Loucy (cell line): ENCODE measurements around the gene DIDO1.

Experiments used
- H2AFZ ChIP-seq: fragments of 200-600 bp; sonication (generic); 2 replicates; pipeline ENCODE4 v1.6.0; 2016; ENCODE audit warnings: antibody characterized with exemption, mild to moderate bottlenecking, low read length, moderate library complexity
- H3F3A ChIP-seq: fragments of 200-600 bp; 2 replicates; pipeline ENCODE4 v1.6.0; 2016; ENCODE audit warnings: antibody characterized with exemption, low read depth, mild to moderate bottlenecking
- H3K27me3 ChIP-seq: fragments of 200-600 bp; sonication (generic); 2 replicates; pipeline ENCODE4 v1.6.1; 2014; ENCODE audit warnings: low read length, mild to moderate bottlenecking; ENCODE audit not compliant: insufficient read depth, poor library complexity, severe bottlenecking
- H3K36me3 ChIP-seq: fragments of 200-600 bp; sonication (generic); 2 replicates; pipeline ENCODE4 v1.6.1; 2016; ENCODE audit warnings: low read length; ENCODE audit not compliant: insufficient read depth
- H3K4me1 ChIP-seq: fragments of 200-600 bp; sonication (generic); 2 replicates; pipeline ENCODE4 v1.5.1; 2014; ENCODE audit warnings: low read length, mild to moderate bottlenecking; ENCODE audit not compliant: insufficient read depth, poor library complexity, severe bottlenecking
- H3K4me2 ChIP-seq: fragments of 200-600 bp; sonication (generic); 2 replicates; pipeline ENCODE4 v1.6.0; 2014; ENCODE audit warnings: antibody characterized with exemption, low read length, low read depth, mild to moderate bottlenecking; ENCODE audit not compliant: poor library complexity, severe bottlenecking
- H3K4me3 ChIP-seq: fragments of 200-600 bp; sonication (generic); 2 replicates; pipeline ENCODE4 v1.5.1; 2014; ENCODE audit warnings: low read length, mild to moderate bottlenecking, mixed read lengths; ENCODE audit not compliant: poor library complexity, severe bottlenecking
- H3K79me2 ChIP-seq: fragments of 200-600 bp; sonication (generic); 2 replicates; pipeline ENCODE4 v1.6.1; 2014; ENCODE audit warnings: low read length; ENCODE audit not compliant: insufficient read depth
- H3K9ac ChIP-seq: fragments of 200-600 bp; sonication (generic); 2 replicates; pipeline ENCODE4 v1.6.0; 2014; ENCODE audit warnings: mild to moderate bottlenecking, low read depth, low read length, moderate library complexity; ENCODE audit not compliant: poor library complexity, severe bottlenecking
- H3K9me2 ChIP-seq: fragments of 200-600 bp; sonication (generic); replicated peaks from 2 replicates; pipeline ENCODE4 v1.6.1; 2016; ENCODE audit warnings: low read depth, low read length, mixed read lengths
- H3K9me3 ChIP-seq: fragments of 200-600 bp; sonication (generic); 2 replicates; pipeline ENCODE4 v1.6.1; 2014; ENCODE audit warnings: mild to moderate bottlenecking, antibody characterized with exemption, low read length, low read depth; ENCODE audit not compliant: insufficient read depth
- H4K20me1 ChIP-seq: fragments of 200-600 bp; sonication (generic); 2 replicates; pipeline ENCODE4 v1.6.0; 2014; ENCODE audit warnings: antibody characterized with exemption, low read length, mild to moderate bottlenecking; ENCODE audit not compliant: insufficient read depth, poor library complexity, severe bottlenecking
- CTCF ChIP-seq: fragments of 200-600 bp; sonication (generic); conservative IDR thresholded peaks from 2 replicates; pipeline ENCODE4 v1.5.1; 2014; ENCODE audit warnings: mild to moderate bottlenecking, antibody characterized with exemption, low read length
- EZH2phosphoT487 ChIP-seq: fragments of 200-600 bp; IDR thresholded peaks from 2 replicates; pipeline ENCODE4 v1.6.1; 2018; ENCODE audit warnings: antibody characterized with exemption, mild to moderate bottlenecking, moderate library complexity, borderline replicate concordance

Gene DIDO1

DNA sequence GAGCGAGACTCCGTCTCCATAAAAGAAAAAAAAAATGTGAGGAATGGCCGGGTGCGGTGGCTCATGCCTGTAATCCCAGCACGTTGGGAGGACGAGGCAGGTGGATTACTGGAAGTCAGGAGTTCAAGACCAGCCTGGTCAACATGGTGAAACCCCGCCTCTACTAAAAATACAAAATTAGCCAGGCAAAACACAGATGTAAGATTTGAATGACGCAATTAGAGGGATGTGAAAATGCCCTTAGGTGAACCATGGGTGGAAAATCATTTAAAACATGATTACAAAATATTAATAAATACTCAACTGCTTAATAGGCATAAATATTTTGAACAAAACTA lies 88.5 kb downstream of the DIDO1 start:
- H3K4me2 ChIP-seq, result no peak overlapping the region
- no peaks in the 10 kb centered on the region for H3K79me2 ChIP-seq
- H3K36me3 ChIP-seq, result no peaks in the 10 kb centered on the region
- no peaks in the 10 kb centered on the region for H3K9me3 ChIP-seq
- H4K20me1 ChIP-seq, result no peaks in the 10 kb centered on the region
- no peaks in the 10 kb centered on the region for H3K9me2 ChIP-seq
- H3K4me1 ChIP-seq, result no peaks in the 10 kb centered on the region
- TF ChIP-seq EZH2phosphoT487 (no peak), CTCF (no peak)
- no peak overlapping the region for H3K9ac ChIP-seq
- no peak overlapping the region for H2AFZ ChIP-seq
- H3F3A ChIP-seq, result no peaks in the 10 kb centered on the region
- no peak overlapping the region for H3K4me3 ChIP-seq
- H3K27me3 ChIP-seq, result no peaks in the 10 kb centered on the region

DNA sequence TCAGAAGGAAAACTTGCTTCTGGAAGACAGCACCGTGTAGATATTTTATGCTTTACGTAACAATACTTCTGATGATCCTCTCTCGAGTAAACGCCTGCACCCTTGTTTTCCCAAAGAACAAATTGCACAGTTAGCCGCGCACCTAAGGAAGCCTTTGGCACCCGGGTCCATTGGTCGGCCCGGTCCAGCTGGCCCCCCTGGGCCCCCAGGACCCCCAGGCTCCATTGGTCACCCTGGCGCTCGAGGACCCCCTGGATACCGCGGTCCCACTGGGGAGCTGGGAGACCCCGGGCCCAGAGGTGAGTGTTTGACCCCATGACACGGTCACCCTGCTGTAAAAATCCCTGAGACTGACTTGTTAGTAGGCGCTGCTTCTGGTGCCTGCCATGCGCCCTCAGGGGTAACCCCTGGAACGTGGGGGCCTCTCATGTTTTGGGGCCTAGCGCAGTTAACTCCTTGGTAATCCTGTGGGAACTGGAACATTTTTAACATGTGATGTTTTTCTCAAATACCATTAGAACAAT lies 89.3 kb downstream of the DIDO1 start:
- no peak overlapping the region for H3K9ac ChIP-seq
- H3K9me3 ChIP-seq, result no peaks in the 10 kb centered on the region
- H3K4me3 ChIP-seq, result no peak overlapping the region
- no peaks in the 10 kb centered on the region for H3F3A ChIP-seq
- H2AFZ ChIP-seq, result no peak overlapping the region
- H3K79me2 ChIP-seq, result no peaks in the 10 kb centered on the region
- H3K4me2 ChIP-seq, result no peak overlapping the region
- TF ChIP-seq CTCF, result no peak
- TF ChIP-seq EZH2phosphoT487, result no peak
- no peaks in the 10 kb centered on the region for H3K27me3 ChIP-seq
- no peaks in the 10 kb centered on the region for H3K4me1 ChIP-seq
- no peaks in the 10 kb centered on the region for H3K9me2 ChIP-seq
- no peaks in the 10 kb centered on the region for H4K20me1 ChIP-seq
- H3K36me3 ChIP-seq, result no peaks in the 10 kb centered on the region

DNA sequence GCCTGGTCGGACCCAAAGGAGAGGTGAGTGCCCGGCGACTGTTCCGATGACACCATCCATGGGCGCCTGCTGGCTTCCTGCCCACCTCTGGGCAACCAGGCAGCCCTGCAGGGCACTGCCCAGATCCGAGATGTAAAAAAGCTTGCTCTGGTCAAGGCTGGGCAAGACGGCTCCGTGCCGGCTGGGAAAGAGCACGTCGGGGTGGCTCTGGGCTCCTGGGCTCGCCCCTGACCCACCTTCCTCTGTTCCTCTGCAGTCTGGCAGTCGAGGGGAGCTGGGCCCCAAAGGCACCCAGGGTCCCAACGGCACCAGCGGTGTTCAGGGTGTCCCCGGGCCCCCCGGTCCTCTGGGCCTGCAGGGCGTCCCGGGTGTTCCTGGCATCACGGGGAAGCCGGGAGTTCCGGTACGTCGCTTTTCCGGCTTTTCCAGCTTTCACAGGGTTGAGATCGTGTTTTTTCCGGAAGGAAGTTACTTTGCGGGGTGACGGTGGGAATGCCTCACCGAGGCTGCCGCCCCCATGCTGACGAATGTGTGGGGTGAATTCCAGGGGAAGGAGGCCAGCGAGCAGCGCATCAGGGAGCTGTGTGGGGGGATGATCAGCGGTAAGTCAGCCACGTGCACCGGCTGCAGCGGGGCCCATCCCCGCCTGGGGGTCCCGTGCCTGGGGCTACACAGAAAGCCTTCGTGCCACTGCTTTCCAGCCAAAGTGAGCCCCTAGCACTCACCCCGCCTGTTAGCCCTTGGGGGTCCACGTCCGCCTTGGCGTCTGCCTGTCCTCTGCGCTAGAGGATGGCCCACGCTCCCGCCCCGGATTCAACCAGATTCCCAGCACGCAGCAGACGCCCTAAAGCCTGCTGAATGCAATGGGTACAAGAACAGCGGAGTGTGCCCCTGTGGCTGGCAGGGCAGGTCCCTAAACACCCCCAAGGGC lies 90.1 kb downstream of the DIDO1 start:
- Histone ChIP-seq H3K9ac (no peak overlapping the region), H3K36me3 (no peaks in the 10 kb centered on the region), H3K4me3 (no peak overlapping the region), H3K27me3 (no peaks in the 10 kb centered on the region), H3K9me2 (no peaks in the 10 kb centered on the region), H2AFZ (no peak overlapping the region), H3F3A (no peaks in the 10 kb centered on the region), H4K20me1 (no peaks in the 10 kb centered on the region), H3K79me2 (no peaks in the 10 kb centered on the region), H3K4me1 (no peaks in the 10 kb centered on the region), H3K9me3 (no peaks in the 10 kb centered on the region), H3K4me2 (no peak overlapping the region)
- TF ChIP-seq EZH2phosphoT487 (no peak), CTCF (no peak)
